ENCODE measurements around the gene TCAF1.
"Not testable (repeated sequence)": the region's sequence is repeated elsewhere in the genome, so short reads cannot be mapped to it uniquely, and the experiment has no call there.

GRCh38 chr7:143871534-143871933, 30.4 kb downstream of the TCAF1 start:
- TF ChIP-seq CTCF, EP300 (IDR thresholded peaks at IDR 0.05): not testable (repeated sequence)

Measured in ovary (tissue), 3 donors.